ENCODE results near the gene BCAR1. TPM values are rescaled to one million over a fixed set of nuclear protein-coding genes. Genes with fewer than 3 reads are reported as not detected.
"Not testable (repeated sequence)": the region's sequence is repeated elsewhere in the genome, so short reads cannot be mapped to it uniquely, and the experiment has no call there.

BCAR1 gene
- total RNA-seq, 1 donor from 2014 or later: 61.7 TPM

GRCh38 chr16:75208242-75208825, 43.1 kb downstream of the BCAR1 start:
- intact Hi-C loops (cut with DNase I): no loop called here
- ATAC-seq (no peak), DNase-seq (no peak)
- Histone ChIP-seq H3K27ac (no peak overlapping the region), H3K27me3 (no peaks in the 10 kb centered on the region), H3K9me3 (no peaks in the 10 kb centered on the region), H3K4me3 (no peak overlapping the region), H3K4me1 (no peaks in the 10 kb centered on the region), H3K36me3 (no peaks in the 10 kb centered on the region)
- TF ChIP-seq CTCF (IDR thresholded peaks at IDR 0.05): no peak

- H3K27ac ChIP-seq: no peak overlapping the region
- intact Hi-C loops (cut with DNase I): loop anchor here (2.0 kb wide), 1 partner anchor 17 kb away; no protein-coding TSS in a partner anchor
- H3K4me1 ChIP-seq: no peaks in the 10 kb centered on the region
- TF ChIP-seq CTCF (IDR thresholded peaks at IDR 0.05): no peak
- no peak for DNase-seq
- H3K27me3 ChIP-seq: no peaks in the 10 kb centered on the region
- H3K36me3 ChIP-seq: no peaks in the 10 kb centered on the region
- no peak for ATAC-seq
- no peaks in the 10 kb centered on the region for H3K9me3 ChIP-seq
- no peak overlapping the region for H3K4me3 ChIP-seq
Observed at GRCh38 chr16:75207831-75208230, 43.6 kb downstream of the BCAR1 start.

GRCh38 chr16:75206749-75207451, 44.5 kb downstream of the BCAR1 start, which contains the start of gene CTRB2:
Gene CTRB2, minus strand, starts transcription at chr16:75207161. Its CDS starts 20 bp downstream, at chr16:75207141.
- TF ChIP-seq CTCF (IDR thresholded peaks at IDR 0.05): no peak
- no peak for DNase-seq
- no peaks in the 10 kb centered on the region for H3K36me3 ChIP-seq
- no peak within 1 kb of the TSS for H3K4me3 ChIP-seq
- no peak for ATAC-seq
- H3K27me3 ChIP-seq: no peaks in the 10 kb centered on the region
- H3K4me1 ChIP-seq: no peaks in the 10 kb centered on the region
- no peaks in the 10 kb centered on the region for H3K9me3 ChIP-seq
- intact Hi-C loops (cut with DNase I): loop anchor here (2.0 kb wide), 1 partner anchor 18 kb away; no protein-coding TSS in a partner anchor
- H3K27ac ChIP-seq: no peak within 1 kb of the TSS

- ATAC-seq: peak; percentile 2
- not testable (repeated sequence) for H3K27ac ChIP-seq
Observed at GRCh38 chr16:75205961-75206748, 45.3 kb downstream of the BCAR1 start.

GRCh38 chr16:75205438-75205837, 46.0 kb downstream of the BCAR1 start:
- intact Hi-C loops (cut with DNase I); ATAC-seq; H3K27me3 ChIP-seq; H3K27ac ChIP-seq; H3K4me3 ChIP-seq; H3K4me1 ChIP-seq; DNase-seq; H3K36me3 ChIP-seq; H3K9me3 ChIP-seq: not testable (repeated sequence)

More at GRCh38 chr16:75205961-75206748, 45.3 kb downstream of the BCAR1 start:
- H3K9me3 ChIP-seq, H3K27me3 ChIP-seq, H3K4me3 ChIP-seq, DNase-seq, H3K4me1 ChIP-seq, H3K36me3 ChIP-seq: not testable (repeated sequence)
- intact Hi-C loops (cut with DNase I): loop anchor here (2.0 kb wide), 1 partner anchor 19 kb away; no protein-coding TSS in a partner anchor

- H3K4me3 ChIP-seq; DNase-seq; H3K4me1 ChIP-seq; H3K27me3 ChIP-seq; H3K27ac ChIP-seq; ATAC-seq; intact Hi-C loops (cut with DNase I); H3K36me3 ChIP-seq; H3K9me3 ChIP-seq: not testable (repeated sequence)
Observed at GRCh38 chr16:75204905-75205304, 46.5 kb downstream of the BCAR1 start.

GRCh38 chr16:75204410-75204758, 47.0 kb downstream of the BCAR1 start:
- no peak overlapping the region for H3K4me3 ChIP-seq
- H3K36me3 ChIP-seq: no peaks in the 10 kb centered on the region
- no peak overlapping the region for H3K27ac ChIP-seq
- H3K9me3 ChIP-seq: no peaks in the 10 kb centered on the region
- no peaks in the 10 kb centered on the region for H3K27me3 ChIP-seq
- H3K4me1 ChIP-seq: no peaks in the 10 kb centered on the region
- intact Hi-C loops (cut with DNase I): no loop called here
- no peak for ATAC-seq
- no peak for DNase-seq
- no peak for TF ChIP-seq CTCF (IDR thresholded peaks at IDR 0.05)
